GOT3 (cell line): ENCODE data around the gene EVX2.

Source experiments
- DNase-seq: peaks from one replicate; lab custom pipeline; 2025; ENCODE audit warnings: mixed read lengths; lab: John Stamatoyannopoulos, UW

Gene EVX2

DNA sequence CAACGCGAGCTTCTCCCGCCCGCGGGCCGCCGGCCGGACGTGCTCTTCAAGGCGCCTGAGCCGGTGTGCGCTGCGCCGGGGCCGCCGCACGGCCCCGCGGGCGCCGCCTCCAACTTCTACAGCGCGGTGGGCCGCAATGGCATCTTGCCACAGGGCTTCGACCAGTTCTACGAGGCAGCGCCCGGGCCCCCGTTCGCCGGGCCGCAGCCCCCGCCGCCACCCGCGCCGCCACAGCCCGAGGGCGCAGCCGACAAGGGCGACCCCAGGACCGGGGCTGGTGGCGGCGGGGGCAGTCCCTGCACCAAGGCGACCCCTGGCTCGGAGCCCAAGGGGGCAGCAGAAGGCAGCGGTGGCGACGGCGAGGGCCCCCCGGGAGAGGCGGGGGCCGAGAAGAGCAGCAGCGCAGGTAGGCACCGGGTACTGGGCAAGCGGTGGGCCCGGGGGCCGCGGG lies 24.0 kb upstream of the EVX2 start:
- no peak for DNase-seq

DNA sequence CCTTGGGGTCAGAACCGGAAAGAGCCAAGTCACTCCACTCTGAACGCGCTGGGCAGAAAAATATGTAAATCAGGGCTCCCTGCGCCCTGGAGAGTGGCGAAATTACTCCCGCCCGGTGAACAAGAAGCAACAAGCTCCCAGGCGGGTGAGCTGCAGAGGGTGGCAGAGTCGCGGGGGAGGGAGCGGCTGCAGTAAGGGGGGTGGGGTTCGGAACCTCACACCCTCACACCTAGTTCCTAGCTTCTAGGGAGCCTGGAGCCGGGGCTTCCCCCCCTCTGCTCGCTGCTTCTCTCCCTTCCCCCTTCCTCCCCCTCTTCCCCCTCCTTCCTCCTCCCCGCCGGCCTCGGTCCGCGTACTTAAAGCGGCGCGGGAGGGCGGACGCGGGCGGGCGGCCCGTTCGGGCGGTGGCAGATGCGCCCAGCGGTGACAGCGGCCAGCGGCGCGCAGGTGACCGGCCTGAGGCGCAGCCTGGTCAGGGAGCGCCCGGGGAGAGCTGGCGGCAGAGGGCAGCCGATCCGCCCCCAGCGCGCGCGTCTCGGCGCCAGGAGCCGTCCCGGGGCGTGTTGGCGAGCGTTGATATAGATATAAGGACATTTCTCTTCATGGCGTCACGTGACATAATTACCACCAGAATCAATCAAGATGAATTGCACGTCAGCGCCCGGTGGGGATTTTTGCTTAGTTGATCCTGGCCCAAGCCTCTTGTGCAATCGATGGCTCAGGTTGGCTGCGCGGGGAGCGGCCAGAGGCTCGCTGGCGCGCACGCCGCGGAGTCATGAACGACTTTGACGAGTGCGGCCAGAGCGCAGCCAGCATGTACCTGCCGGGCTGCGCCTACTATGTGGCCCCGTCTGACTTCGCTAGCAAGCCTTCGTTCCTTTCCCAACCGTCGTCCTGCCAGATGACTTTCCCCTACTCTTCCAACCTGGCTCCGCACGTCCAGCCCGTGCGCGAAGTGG lies 23.1 kb upstream of the EVX2 start, which contains the start of gene HOXD11:
Gene HOXD11 (plus strand): TSS at position 700 of the 959 bp plus-strand sequence. CDS start 76 bp downstream, at position 776.
- no peak for DNase-seq

DNA sequence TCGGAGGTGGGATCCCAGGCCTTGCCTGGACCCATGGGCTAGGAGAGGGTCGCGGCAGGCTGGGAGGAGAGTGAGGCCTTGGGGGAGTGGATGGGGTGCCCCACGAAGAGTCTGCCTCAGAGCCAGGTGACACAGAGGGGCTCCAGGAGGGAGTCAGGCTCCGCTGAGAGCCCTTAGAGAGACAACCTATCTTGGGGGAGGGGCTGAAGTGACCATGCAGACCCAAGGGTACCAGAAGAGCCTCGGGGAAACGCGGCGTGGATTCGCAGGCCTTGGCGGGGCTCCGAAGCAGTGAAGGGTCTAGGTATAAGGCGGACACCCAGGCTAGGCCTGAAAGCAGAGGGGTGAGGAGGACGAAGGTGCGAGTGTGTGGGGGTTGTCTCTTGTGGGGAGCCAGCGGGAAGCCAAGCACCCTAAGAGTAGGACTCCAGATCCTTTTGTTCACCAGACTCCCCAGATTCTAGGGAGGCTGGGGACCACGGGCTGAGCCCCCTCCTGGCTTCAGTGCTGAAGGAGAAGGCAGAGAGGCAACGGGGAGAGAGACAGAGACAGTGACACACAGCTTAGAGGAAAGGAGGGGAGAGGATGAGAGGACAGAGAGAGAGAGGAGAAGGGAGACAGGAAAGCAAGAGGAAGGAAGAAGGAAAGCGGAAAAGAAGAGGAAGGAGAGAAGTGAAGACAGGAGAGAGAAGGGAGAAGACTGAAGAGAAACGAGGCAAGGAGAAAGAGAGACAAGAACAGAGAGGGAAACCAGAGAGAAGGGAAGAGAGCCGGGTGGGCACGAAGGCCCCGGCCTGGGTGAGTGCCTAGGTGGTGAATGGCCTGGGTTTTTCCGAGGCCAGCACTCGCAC lies 22.2 kb upstream of the EVX2 start:
- DNase-seq = no peak

DNA sequence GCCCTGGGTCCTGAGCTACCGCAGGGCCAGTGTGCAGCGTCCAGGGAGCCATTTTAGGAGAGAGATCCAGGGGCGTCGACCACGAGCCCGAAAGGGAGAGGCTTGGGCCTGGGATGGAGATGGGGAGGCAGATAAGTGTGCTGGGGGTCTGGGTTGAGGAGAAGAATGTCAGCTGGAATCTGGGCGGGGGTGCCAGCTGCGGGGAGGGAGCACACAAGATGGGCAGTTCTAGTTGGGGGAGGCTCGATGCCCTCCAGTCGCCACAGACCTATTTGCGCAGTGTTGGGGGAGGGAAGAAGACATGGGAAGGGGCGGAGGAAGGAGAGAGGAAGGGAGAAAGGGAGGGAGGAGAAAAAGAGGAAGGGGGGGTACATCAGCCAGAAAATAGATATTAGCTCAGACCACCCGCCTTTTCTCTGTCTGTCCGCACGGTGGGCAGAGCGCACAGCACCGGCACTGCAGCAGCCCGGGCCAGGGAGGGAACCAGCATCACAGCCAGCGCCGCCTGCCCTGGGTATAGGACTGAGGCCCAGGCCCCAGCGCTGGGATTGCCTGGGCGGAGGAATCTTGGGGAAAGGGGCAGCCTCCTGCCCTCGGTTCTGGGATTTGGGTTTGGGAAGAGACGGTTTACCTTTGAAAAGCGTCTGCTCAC lies 21.4 kb upstream of the EVX2 start:
- no peak for DNase-seq

DNA sequence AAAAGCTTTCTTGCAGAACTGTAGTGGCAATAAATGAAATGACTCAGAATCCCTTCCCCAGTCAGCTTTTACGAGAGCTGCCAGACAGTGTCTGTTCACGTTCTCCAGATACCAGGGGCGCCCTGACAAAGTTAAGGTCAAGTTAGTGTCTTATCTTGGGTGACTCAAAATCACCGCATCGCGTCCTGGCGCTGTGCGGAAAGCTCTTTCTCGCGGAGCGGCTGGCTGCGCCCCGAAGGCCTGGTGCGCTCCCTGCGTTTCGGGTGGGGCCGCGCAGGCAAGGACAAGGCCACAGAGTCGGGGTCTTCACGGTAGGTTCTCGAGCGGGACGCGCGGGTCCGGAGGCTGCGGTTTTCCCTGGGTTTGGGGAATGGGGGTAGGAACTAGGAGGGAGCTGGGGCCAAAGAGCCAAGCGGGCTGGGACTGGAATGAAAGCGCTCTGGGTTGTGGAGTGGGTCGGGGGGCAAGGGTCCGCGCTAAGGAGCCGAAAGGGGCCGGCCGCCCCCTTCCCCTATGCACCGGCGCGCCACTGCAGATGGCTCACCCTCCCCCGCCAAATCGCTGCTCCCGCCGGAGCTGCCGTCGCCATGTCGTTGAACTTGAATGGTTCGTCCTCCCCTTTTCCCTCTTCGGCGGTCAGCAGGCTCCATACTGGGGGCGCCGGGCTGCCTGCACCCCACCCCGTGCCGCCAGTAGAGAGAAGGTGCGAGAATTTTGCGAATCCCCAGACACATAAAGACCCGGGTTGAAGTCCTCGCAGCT lies 20.7 kb upstream of the EVX2 start:
- DNase-seq = no peak

DNA sequence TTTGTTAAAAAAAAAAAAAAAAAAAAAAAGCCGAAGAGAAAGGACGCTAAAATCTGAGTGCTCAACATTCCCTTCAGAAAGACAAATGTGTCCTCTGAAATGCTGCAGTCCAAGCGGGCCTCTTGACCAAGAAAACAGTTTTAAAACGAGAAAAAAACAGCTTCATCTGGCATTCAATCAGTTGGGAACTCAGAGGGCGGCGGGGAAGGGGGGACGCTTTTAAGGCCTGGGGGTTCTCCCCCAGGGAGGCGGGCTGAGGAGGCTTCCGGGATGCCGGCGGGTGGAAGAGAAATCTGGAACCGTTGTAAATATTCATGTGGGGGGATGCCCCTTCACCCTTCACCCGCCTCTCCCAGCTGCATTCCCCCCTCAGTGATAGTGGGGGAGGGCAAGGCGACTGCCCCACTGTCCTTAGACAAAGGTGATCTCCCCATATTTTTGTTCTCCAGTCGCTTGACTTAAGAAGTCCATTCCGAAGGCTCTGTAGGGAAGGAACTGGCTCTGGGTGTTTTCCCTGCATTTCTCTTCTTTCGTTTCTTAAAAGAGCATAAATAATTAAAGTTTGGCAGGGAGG lies 20.1 kb upstream of the EVX2 start:
- DNase-seq = no peak

DNA sequence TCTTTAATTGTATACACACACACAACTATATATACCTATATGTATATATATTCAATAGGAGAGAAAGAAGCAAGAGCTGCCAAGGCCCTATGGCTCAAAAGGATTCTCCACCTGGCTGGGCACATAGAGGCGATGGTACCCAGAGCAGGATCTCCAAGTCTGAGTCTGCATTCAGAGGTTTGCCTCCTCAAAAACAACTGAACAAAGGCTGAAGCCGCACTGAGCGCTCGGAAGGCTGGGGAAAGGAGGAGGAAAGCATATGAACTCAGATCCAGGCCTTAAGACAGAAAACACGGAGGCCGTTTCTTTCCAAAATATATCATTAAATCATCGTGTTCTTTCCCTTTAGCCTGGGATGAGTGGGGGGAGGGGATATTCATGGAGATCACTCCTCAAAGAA lies 19.4 kb upstream of the EVX2 start:
- no peak for DNase-seq

DNA sequence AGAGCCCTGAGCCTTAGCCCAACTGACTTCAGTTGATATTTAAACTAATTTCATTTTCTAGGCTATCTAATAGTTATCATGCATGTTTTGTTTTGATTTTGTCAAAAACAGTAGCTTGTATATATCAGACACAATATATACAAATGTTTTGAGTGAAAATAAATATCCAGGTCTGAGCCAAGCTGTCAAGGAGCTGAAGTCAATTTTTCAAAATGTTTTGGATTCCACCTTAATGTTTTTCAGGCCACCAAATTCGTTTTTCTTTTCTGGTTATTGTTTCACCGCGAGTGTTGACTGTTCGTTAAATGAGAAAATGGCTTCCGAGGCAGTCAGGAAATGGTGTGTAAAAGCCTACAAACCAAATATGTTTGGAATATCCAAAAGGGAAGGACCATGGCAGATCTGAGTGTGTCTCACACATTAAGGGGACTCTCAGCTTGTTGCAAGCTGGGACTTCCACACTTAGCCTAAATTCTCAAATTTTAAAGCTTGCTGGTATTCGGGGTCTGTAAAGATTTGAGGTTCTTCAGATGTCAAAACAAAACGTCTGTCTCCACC lies 18.6 kb upstream of the EVX2 start:
- no peak for DNase-seq

DNA sequence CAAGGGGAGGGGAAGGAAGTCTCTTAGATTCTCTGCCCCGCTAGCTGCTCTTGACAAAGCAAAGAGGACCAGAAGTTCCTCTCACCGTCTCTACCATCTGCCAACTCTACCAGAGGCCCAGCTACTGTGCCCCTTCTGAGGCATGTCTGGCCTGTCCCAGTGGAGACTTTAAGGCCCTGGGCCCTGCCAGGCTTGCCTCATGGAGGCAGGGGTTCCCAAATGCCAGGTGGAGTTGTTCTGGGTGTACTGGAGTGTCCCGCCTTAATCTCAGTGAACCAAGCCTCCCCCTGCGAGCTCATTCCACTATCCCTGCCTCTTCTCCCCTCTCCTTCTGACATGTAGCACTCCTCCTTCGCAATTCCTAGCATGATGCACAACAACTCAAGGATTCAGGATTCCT lies 18.1 kb upstream of the EVX2 start:
- no peak for DNase-seq

DNA sequence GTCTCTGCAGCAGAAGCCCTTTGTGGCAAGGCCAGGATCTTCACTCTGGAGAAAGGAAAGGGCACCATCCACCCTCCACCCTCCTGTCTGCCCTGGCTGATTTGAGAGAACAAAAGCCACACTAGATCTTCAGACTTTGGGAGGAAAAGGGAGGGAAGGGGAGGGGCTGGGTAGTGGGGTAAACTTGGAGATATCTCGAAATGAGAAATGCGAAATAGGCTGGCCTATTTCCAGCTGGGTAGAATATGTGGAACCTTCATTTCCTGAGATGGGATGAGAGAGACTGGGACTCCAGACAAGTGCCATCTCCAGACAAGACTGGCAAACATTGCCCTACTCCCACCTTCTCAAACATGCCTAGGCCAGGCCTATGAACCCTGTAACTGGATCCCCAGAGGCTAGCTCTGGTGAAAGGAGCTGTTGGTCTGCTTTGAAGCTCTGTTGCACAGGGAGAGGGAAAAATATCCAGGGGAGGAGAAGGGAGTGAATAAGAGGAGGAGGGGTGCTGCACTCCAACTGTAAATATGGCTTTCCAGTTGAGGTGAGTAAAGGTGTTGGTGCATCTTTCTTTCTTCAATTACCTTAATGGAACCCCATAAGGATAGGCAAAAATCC lies 17.6 kb upstream of the EVX2 start:
- no peak for DNase-seq

DNA sequence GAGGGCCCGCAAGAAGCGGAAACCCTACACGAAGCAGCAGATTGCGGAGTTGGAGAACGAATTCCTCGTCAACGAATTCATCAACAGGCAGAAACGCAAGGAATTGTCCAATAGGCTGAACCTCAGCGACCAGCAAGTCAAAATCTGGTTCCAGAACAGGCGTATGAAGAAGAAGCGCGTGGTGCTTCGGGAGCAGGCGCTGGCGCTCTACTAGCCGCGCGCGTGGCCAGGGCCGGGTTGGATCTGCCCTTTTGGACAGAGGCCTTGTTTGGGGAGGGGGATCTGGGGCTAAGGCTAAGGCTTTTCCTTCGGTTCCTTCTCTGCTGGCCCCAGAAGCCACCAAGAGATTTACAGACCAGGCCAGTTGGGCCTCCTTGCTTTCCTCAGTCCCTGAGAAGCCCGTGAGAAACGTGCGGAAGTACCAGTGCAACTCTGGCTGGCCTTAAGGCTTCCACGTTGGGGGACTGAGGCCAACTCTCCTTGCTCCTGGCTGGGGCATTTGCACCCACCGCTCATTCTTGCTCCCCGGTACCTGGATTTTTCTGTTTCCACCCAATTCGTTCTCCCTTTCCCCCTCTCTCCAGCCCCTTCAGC lies 16.9 kb upstream of the EVX2 start:
- DNase-seq = no peak

DNA sequence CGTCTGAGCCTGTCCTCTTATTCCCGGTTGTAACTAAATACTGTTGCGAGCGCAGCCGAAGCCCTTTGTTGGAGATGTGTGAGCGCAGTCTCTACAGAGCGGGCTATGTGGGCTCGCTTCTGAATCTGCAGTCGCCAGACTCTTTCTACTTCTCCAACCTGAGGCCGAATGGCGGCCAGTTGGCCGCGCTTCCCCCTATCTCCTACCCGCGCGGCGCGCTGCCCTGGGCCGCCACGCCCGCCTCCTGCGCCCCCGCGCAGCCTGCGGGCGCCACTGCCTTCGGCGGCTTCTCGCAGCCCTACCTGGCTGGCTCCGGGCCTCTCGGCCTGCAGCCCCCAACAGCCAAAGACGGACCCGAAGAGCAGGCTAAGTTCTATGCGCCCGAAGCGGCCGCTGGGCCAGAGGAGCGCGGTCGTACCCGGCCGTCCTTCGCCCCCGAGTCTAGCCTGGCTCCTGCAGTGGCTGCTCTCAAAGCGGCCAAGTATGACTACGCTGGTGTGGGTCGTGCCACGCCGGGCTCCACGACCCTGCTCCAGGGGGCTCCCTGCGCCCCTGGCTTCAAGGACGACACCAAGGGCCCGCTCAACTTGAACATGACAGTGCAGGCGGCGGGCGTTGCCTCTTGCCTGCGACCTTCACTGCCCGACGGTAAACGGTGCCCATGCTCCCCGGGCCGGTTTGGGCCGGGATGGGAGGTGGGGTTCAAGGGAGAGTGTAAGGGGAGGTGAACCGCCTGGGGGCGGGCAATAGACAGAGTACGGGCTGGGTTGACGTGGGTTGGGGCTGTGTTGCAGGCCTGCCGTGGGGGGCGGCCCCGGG lies 16.2 kb upstream of the EVX2 start, which contains the start of gene HOXD12:
Gene HOXD12 (plus strand): TSS at position 68 of the 819 bp plus-strand sequence. CDS start 7 bp downstream, at position 75.
- no peak for DNase-seq

DNA sequence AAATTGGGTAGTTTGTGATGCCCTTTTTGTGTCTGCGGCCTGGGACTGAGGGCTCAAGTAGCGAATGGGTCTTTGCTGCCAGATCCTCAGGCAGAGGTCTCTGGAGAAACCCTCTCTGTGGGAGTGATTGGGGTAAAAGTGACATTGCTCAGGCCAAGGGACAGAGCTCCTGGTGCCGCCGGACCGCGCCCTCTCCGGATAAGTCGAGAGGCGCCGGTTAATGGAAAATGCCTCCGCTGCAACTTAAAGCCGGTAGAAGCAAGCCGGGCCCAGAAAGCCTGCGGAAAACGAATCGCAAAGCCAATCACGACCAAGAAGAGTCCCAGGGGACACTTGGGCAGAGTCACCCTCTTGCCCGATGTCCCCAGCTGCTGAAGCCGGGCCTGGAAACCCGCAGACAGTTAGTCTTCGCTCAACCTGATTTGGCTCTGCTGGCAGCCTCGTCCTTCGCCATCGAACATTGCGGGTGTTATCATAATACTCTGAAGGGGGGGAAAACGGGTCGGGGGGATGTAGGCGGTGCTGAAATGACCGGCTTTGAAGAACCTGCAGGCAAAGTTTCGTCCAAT lies 15.5 kb upstream of the EVX2 start:
- DNase-seq = no peak

DNA sequence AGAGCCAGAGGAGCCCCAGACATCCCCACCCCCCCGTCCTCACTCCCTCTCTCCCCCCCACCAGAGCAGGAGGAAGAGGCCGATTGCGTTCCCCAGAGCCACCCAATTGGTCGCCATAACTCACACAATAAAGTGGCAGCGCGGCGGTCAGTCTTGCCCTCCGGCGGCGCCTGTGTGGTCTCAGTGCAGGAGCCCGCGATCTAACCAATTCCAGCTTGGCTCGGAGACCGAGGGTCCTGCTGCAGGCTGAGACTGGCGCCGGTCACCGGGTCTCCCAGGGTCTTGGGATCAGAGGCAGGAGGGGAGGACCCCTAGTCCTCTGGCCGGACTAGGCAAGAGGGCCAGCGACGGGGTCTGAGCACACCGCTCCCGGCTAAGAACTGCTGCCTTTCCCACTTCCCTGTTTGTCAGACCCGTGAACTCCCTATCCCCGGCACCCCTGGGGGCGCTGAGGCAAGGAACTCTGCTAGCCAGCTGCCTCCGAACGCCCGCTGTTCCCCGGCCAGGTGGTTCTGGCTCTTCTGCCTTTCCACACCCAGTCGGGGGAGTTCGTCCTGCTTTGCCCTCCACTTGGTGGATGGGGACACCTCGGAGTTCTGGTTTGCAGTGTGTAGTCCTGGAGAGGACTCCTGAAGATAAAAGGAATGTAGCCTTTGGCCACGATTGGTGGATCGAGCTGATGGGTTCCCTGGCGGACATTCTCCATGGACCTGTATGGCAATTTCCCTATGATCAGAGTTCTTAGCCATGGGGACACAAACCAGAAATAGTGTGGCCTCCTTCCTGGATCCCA lies 14.8 kb upstream of the EVX2 start:
- no peak for DNase-seq

DNA sequence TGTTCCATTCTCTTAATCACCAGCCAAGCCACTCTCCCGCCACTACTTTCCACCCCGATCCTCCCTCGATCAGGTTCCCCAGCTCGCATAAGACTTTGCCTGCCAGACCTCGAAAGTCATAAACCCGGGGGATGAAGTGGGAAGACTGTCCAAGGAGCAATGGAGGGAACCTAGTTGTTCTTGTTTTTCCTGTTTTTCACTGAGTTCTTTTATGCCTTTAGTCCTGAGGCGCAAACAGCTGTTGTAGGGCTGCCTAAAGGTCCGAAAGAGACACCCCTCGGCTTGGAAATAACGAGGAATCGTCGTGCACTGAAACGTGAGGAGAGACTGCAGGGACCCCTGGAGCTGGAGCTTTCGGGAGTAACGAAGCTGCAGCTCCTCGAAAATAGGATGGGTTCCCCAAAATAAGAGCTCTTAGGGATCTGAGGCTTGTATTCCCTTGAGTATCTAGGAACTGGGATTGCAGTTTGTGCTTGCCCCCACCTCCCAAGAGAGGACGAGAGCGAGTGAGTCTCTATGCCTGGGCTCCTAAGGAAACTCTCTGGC lies 14.1 kb upstream of the EVX2 start:
- no peak for DNase-seq

DNA sequence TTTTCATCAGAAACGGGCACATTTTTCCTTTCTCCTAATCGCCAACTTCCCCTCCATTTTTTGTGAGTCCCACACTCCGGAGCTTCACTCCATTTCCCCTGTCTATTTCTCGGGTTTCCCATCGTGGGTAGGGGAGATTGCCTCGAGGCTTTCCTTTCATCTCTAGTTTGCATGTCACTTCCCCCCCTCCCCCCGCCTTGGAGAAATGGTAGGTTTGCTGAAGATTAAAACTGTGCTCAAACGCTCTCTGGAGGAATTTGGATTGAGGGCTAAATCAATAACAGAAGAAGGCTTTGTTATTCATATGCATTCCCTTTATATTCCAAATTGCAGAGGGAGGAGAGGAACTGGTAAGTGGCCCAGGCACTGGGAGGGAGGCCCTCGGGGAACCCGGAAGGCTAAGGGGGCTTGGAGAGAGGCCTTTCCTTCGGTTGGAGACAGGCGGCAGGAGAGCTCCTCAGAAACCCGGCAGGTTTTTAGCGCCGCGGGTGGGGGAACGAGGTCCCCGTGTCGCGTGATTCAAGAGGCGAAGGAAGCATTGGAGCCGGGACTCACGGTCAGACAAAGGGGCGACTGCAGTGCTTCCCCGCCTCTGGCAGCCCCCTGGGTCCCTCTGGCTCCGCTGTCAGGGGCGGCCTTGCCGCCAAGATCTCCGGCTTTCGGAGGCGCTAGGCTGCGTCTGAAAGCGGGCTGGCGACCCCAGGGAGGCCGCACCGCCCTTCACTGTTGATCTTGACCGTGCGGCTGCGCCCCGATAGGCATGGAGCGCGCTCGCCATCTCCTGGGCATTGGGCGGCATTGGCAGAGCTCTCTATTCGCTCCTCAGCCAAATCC lies 13.4 kb upstream of the EVX2 start:
- peak; percentile 52 for DNase-seq
